ENCODE results near the gene SLC7A14.

The SLC7A14 gene

GRCh38 chr3:170585937-170586310 lies at the start of gene SLC7A14:
SLC7A14 (minus strand) TSS chr3:170586075; CDS start chr3:170526936, 59,139 bp downstream.
- peak; percentile 57 for DNase-seq

- no peak for DNase-seq
Measured at GRCh38 chr3:170635385-170635735, 49.5 kb upstream of the SLC7A14 start.

DNA sequence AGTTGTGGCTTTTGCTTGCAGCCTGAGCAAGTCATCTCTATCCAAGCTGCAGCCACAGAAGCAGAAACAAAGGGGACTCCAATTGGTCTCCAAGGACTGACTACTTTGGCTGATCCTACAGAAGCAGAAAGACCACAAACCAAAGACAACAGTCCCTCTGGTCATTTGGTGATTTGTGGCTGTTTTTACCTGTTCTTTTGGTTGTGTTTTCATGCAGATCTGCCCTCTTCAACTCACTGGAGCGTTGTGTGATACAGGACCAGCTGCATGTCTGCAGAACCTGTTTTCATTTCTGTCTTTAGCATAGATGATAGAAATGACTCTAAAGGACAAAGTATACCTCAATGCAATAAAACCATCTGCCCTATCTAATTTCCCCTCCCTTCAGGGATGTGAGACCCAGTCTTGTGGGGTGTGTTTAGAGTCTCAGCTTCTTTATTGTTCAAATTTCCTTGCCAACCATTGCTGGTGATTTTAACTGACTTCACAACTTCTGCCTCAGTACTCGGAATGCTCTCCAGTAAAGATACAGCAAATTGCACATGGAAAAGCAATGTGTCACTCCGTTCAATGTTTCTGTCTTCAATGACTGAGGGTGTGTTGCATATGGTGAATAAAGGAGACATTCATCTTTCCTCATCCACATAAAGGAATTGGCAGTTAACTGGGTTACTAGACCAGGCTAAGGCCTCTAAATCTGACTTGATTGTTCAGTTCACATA lies 48.9 kb upstream of the SLC7A14 start:
- DNase-seq: no peak

DNA sequence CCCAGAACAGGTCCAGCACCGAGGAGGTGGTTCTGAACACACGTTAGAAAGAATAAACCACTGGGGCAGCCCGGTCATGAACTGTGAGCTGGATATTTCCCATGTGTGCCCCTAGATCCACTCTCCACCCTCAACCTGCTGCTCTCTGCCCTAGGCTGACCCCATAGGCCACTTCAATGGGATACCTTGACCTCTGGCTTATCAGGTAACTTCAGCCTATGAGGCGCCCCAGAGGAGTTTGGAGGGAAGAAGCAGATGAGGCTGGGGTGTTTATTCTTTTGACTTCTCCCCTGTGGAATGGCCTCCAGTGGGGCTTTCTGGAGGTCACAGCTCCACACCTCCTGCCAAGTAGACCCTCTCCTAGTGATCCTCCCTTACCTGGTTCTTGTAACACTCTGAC lies 47.7 kb upstream of the SLC7A14 start:
- DNase-seq: no peak

- DNase-seq: no peak
Measured at GRCh38 chr3:170632780-170633179, 46.9 kb upstream of the SLC7A14 start.

GRCh38 chr3:170631755-170632488 lies 46.0 kb upstream of the SLC7A14 start:
- no peak for DNase-seq

DNA sequence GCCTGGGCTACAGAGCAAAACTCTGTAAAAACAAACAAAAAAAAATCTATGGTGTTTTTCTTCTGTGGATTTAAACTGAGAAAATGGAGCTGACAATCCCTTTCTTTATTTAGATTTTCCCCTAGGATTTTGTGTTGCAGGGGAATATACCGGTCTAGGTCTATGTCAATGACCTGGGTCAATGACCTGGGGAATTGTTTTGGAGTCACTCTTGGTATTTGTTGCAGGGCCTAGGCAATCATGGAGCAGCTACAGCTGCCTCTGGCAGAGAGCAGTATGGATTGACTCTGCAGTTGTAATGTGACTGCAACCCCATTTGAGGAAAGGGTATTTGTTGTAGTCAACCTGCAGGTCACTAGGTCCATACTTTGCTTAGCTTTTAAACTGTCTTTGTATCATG lies 37.6 kb upstream of the SLC7A14 start:
- no peak for DNase-seq

GRCh38 chr3:170622369-170623159 lies 36.7 kb upstream of the SLC7A14 start:
- no peak for DNase-seq

DNA sequence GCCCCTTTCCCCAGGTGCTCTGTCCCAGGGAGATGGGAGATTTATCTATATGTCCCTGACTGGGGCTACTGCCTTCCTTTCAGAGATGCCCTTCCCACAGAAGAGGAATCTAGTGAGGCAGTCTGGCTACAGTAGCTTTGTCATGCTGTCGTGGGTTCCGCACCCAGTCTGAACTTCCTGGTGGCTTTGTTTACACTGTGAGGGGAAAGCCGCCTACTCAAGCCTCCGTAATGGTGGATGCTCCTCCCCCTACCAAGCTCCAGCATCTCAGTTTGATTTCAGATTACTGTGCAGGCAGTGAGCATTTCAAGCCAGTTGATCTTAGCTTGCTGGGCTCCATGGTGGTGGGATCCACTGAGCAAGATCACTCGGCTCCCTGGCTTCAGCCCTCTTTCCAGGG lies 35.4 kb upstream of the SLC7A14 start:
- DNase-seq: no peak

- no peak for DNase-seq
Measured at GRCh38 chr3:170614214-170614966, 28.5 kb upstream of the SLC7A14 start.

DNA sequence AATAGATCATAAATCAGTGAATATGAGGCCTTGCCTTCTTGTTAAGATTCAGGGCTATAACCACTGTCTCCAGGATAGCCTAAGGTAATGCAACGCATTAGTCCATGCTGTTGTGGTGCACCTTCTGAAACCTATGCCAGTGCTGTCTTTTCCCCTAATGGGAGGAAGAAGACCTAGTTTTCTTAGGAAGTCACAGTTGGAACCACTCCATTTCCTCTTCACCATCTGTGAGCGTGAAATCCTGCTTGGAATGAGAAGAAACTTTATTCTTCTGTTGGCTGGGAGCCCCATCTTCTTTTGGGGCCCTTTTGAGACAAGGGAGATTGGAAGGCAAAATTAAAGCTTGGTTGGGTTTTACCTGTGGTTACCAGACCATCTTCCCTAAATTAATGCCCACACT lies 25.9 kb upstream of the SLC7A14 start:
- DNase-seq: no peak

DNA sequence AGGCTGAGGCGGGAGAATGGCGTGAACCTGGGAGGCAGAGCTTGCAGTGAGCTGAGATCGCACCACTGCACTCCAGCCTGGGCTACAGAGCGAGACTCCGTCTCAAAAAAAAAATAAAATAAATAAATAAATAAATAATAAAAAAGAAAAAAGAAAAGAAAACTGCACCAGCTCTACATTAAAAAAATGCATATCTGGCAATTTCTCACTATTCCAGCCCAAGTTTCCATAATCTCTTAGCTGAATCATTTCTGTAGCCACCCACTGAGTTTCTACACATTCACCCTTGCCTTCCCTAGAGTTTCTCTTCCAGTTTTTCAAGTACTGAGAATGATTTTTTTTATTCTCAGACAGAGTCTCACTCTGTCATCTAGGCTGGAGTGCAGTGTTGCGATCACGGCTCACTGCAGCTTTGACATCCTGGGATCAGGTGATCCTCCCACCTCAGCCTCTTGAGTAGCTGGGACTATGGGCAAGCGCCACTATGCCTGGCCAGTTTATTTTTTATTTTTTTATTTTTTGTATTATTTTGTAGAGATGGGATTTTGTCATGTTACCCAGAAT lies 24.5 kb upstream of the SLC7A14 start:
- no peak for DNase-seq

- no peak for DNase-seq
Measured at GRCh38 chr3:170608475-170608874, 22.6 kb upstream of the SLC7A14 start.

DNA sequence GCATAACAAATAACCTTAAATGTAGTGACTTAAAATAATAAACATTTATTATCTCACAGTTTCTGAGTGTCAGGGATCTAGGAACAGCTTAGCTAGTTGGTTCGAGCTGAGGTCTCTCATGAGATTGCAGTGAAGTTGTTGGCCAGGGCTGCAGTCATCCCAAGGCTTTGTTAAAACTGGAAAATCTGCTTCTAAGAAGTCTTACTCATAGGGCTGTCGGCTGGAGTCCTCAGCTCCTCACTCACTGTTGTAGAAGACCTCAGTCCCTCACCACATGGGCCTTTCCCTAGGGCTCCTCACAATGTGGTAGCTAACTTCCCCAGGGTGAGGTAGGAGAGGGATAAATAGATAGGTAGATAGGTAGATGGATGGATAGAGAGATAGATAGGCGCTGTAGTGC lies 20.8 kb upstream of the SLC7A14 start:
- peak; percentile 27 for DNase-seq

- peak; percentile 79 for DNase-seq
Measured at GRCh38 chr3:170605490-170605889, 19.6 kb upstream of the SLC7A14 start.

GRCh38 chr3:170603770-170604510 lies 18.1 kb upstream of the SLC7A14 start:
- no peak for DNase-seq

DNA sequence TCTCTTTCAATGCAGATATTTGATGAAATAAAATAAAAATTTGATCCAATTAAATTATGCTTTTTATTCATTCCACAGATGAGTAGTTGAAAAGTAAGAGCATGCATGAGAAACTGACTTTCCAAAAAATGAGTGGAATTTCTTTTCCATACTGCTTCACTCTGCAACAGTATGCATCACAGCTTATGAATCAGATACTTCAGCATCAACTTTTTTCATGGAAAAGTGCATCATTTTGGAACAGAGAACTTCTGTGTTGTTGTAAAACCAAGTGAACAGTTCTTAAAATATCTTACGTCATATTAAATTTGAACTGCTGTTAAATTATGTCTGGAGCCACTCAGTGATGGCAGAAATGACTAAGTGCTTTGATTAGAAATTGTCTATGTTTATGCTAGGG lies 16.7 kb upstream of the SLC7A14 start:
- DNase-seq: no peak

- no peak for DNase-seq
Measured at GRCh38 chr3:170600005-170600624, 14.2 kb upstream of the SLC7A14 start.

- no peak for DNase-seq
Measured at GRCh38 chr3:170599091-170599490, 13.2 kb upstream of the SLC7A14 start.

- no peak for DNase-seq
Measured at GRCh38 chr3:170598091-170598502, 12.2 kb upstream of the SLC7A14 start.

- DNase-seq: no peak
Measured at GRCh38 chr3:170594528-170594927, 8.7 kb upstream of the SLC7A14 start.

DNA sequence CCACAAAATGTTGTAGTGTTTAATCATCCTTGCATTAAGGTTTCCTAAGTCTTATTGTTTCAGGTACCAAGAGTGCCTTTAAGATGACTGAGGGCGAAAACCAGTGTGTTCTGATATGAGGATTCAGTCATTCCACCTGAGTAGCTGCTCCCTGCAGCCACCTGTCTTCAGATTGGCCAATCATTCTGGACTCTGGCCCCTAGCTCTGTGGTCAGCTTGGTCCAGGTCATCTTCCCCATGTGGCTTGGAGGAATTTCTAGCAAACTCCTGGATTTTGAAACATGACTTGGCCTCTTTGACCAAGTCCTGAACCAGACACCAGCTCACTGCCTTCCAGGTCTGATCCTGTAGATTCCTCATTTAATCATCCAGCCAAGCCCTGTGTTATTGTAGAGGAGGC lies 7.8 kb upstream of the SLC7A14 start:
- DNase-seq: no peak

Measured in NCI-H510A treated with DMSO at 0.1 percent for 48 hours (cell line).